ENCODE data around the gene TMEM185A.
"Not testable (repeated sequence)": the region's sequence is repeated elsewhere in the genome, so short reads cannot be mapped to it uniquely, and the experiment has no call there.

Gene TMEM185A

GRCh38 chrX:149619662-149620061 lies 11.9 kb downstream of the TMEM185A start:
- not testable (repeated sequence) for DNase-seq (ENCODE audit: low read depth)

- no peak for DNase-seq (ENCODE audit: low read depth)
Measured at GRCh38 chrX:149618871-149619270, 12.7 kb downstream of the TMEM185A start.

GRCh38 chrX:149611623-149612175 lies 19.9 kb downstream of the TMEM185A start:
- no peak for DNase-seq (ENCODE audit: low read depth)

GRCh38 chrX:149610511-149610910 lies 21.1 kb downstream of the TMEM185A start:
- DNase-seq (ENCODE audit: low read depth), result no peak

GRCh38 chrX:149607699-149608098 lies 23.9 kb downstream of the TMEM185A start:
- no peak for DNase-seq (ENCODE audit: low read depth)

- not testable (repeated sequence) for DNase-seq (ENCODE audit: low read depth)
Measured at GRCh38 chrX:149605248-149605885, 26.2 kb downstream of the TMEM185A start.

- DNase-seq (ENCODE audit: low read depth), result not testable (repeated sequence)
Measured at GRCh38 chrX:149598603-149599002, 33.0 kb downstream of the TMEM185A start.

- not testable (repeated sequence) for DNase-seq (ENCODE audit: low read depth)
Measured at GRCh38 chrX:149595943-149596342, 35.6 kb downstream of the TMEM185A start.

GRCh38 chrX:149595214-149595613 lies 36.4 kb downstream of the TMEM185A start, which contains the start of gene HSFX2:
Gene HSFX2, minus strand, starts transcription at chrX:149595314. Its CDS starts 614 bp downstream, at chrX:149594700.
- not testable (repeated sequence) for DNase-seq (ENCODE audit: low read depth)

- DNase-seq (ENCODE audit: low read depth), result not testable (repeated sequence)
Measured at GRCh38 chrX:149590993-149591392, 40.6 kb downstream of the TMEM185A start.

GRCh38 chrX:149587359-149587758 lies 44.2 kb downstream of the TMEM185A start, which contains the start of gene MAGEA9B:
Gene MAGEA9B, minus strand, starts transcription at chrX:149587459. Its CDS starts 4,280 bp downstream, at chrX:149583179.
- DNase-seq (ENCODE audit: low read depth), result not testable (repeated sequence)

- DNase-seq (ENCODE audit: low read depth), result not testable (repeated sequence)
Measured at GRCh38 chrX:149585631-149586030, 46.0 kb downstream of the TMEM185A start.

- not testable (repeated sequence) for DNase-seq (ENCODE audit: low read depth)
Measured at GRCh38 chrX:149573456-149573855, 58.1 kb downstream of the TMEM185A start.

GRCh38 chrX:149572743-149573142 lies 58.8 kb downstream of the TMEM185A start:
- DNase-seq (ENCODE audit: low read depth), result no peak

GRCh38 chrX:149571770-149572169 lies 59.8 kb downstream of the TMEM185A start:
- no peak for DNase-seq (ENCODE audit: low read depth)

GRCh38 chrX:149570668-149571067 lies 60.9 kb downstream of the TMEM185A start:
- DNase-seq (ENCODE audit: low read depth), result no peak

- no peak for DNase-seq (ENCODE audit: low read depth)
Measured at GRCh38 chrX:149569770-149570169, 61.8 kb downstream of the TMEM185A start.

- DNase-seq (ENCODE audit: low read depth), result no peak
Measured at GRCh38 chrX:149568701-149569296, 62.8 kb downstream of the TMEM185A start.

GRCh38 chrX:149567621-149568417 lies 63.8 kb downstream of the TMEM185A start:
- no peak for DNase-seq (ENCODE audit: low read depth)

GRCh38 chrX:149563359-149563758 lies 68.2 kb downstream of the TMEM185A start:
- no peak for DNase-seq (ENCODE audit: low read depth)

- not testable (repeated sequence) for DNase-seq (ENCODE audit: low read depth)
Measured at GRCh38 chrX:149555251-149555650, 76.3 kb downstream of the TMEM185A start.

GRCh38 chrX:149551939-149552248 lies 79.7 kb downstream of the TMEM185A start:
- not testable (repeated sequence) for DNase-seq (ENCODE audit: low read depth)

All from stimulated activated CD8-positive, alpha-beta memory T cell treated with anti-CD3 and anti-CD28 coated beads, Interleukin-4, amount 100 ng/mL, for 24 hours (primary cell).